Effector memory CD4-positive, alpha-beta T cell (primary cell): Measurements from ENCODE around the gene LRRC75B.
"Not testable (repeated sequence)": the region's sequence is repeated elsewhere in the genome, so short reads cannot be mapped to it uniquely, and the experiment has no call there.

ENCODE experiments used
- DNase-seq, 3 donors: peaks; one replicate each; pipeline ENCODE4 v3.0.0-alpha.2; 2020
- H3K27ac ChIP-seq: 2 replicates; pipeline ENCODE4 v1.7.0; 2013; ENCODE audit warnings: mild to moderate bottlenecking, low read length, moderate library complexity; ENCODE audit not compliant: insufficient read depth, poor library complexity, severe bottlenecking
- H3K27me3 ChIP-seq: replicated peaks from 2 replicates; pipeline ENCODE4 v1.7.0; 2013; ENCODE audit warnings: mild to moderate bottlenecking, low read length; ENCODE audit not compliant: insufficient read depth, control insufficient read depth, poor library complexity, severe bottlenecking
- H3K36me3 ChIP-seq: 2 replicates; pipeline ENCODE4 v1.7.0; 2013; ENCODE audit warnings: mild to moderate bottlenecking, low read length, moderate library complexity; ENCODE audit not compliant: control insufficient read depth, insufficient read depth
- H3K4me1 ChIP-seq: 2 replicates; pipeline ENCODE4 v1.7.0; 2013; ENCODE audit warnings: low read length, mild to moderate bottlenecking; ENCODE audit not compliant: control insufficient read depth, insufficient read depth, poor library complexity, severe bottlenecking
- H3K4me3 ChIP-seq: 2 replicates; pipeline ENCODE4 v1.7.0; 2013; ENCODE audit warnings: low read length, low read depth, mild to moderate bottlenecking; ENCODE audit not compliant: insufficient read depth, poor library complexity, severe bottlenecking
- H3K9me3 ChIP-seq: 2 replicates; pipeline ENCODE4 v1.7.0; 2013; ENCODE audit warnings: mild to moderate bottlenecking, low read length, moderate library complexity; ENCODE audit not compliant: control insufficient read depth
- total RNA-seq, 3 donors: gene quantifications; one replicate each; lab custom pipeline; 2026; lab: John Stamatoyannopoulos, UW

LRRC75B gene
- 0.17 to 0.58 (median 0.26) reads per million in 3 donors for total RNA-seq

GRCh38 chr22:24592851-24593558, at the start of gene LRRC75B:
Gene LRRC75B, minus strand, starts transcription at chr22:24593073. Its CDS starts 34 bp downstream, at chr22:24593039.
- no peak for DNase-seq
- H3K9me3 ChIP-seq: no peaks in the 10 kb centered on the region
- no peaks in the 10 kb centered on the region for H3K27me3 ChIP-seq
- no peak within 1 kb of the TSS for H3K27ac ChIP-seq
- H3K4me3 ChIP-seq: peak within 1 kb of the TSS; percentile 57
- peaks cover 8% of the 10 kb centered on the region for H3K4me1 ChIP-seq
- H3K36me3 ChIP-seq: no peaks in the 10 kb centered on the region

GRCh38 chr22:24642307-24642706, 49.4 kb upstream of the LRRC75B start:
- H3K4me1 ChIP-seq, DNase-seq, H3K36me3 ChIP-seq, H3K9me3 ChIP-seq, H3K4me3 ChIP-seq, H3K27ac ChIP-seq, H3K27me3 ChIP-seq: not testable (repeated sequence)

- not testable (repeated sequence) for H3K27me3 ChIP-seq, H3K9me3 ChIP-seq, H3K36me3 ChIP-seq, H3K4me3 ChIP-seq, H3K4me1 ChIP-seq, DNase-seq, H3K27ac ChIP-seq
These were observed 43.6 kb upstream of the LRRC75B start for GRCh38 chr22:24636513-24636912.

GRCh38 chr22:24634776-24635389, 42.0 kb upstream of the LRRC75B start:
- H3K27ac ChIP-seq, H3K9me3 ChIP-seq, H3K4me3 ChIP-seq, H3K4me1 ChIP-seq, DNase-seq, H3K36me3 ChIP-seq, H3K27me3 ChIP-seq: not testable (repeated sequence)

- not testable (repeated sequence) for H3K27me3 ChIP-seq, H3K4me3 ChIP-seq, DNase-seq, H3K9me3 ChIP-seq, H3K4me1 ChIP-seq, H3K36me3 ChIP-seq, H3K27ac ChIP-seq
These were observed 40.6 kb upstream of the LRRC75B start for GRCh38 chr22:24633231-24634023.

- H3K4me3 ChIP-seq, H3K4me1 ChIP-seq, H3K27ac ChIP-seq, H3K9me3 ChIP-seq, DNase-seq, H3K36me3 ChIP-seq, H3K27me3 ChIP-seq: not testable (repeated sequence)
These were observed 39.8 kb upstream of the LRRC75B start for GRCh38 chr22:24632642-24633041.

- not testable (repeated sequence) for H3K4me3 ChIP-seq, H3K9me3 ChIP-seq, H3K27me3 ChIP-seq, H3K27ac ChIP-seq, H3K36me3 ChIP-seq, DNase-seq, H3K4me1 ChIP-seq
These were observed 38.7 kb upstream of the LRRC75B start for GRCh38 chr22:24631430-24632122.

GRCh38 chr22:24630812-24631427, 38.0 kb upstream of the LRRC75B start:
- not testable (repeated sequence) for H3K4me3 ChIP-seq, H3K9me3 ChIP-seq, H3K36me3 ChIP-seq, H3K27ac ChIP-seq, DNase-seq, H3K27me3 ChIP-seq, H3K4me1 ChIP-seq

GRCh38 chr22:24629069-24629468, 36.2 kb upstream of the LRRC75B start:
- not testable (repeated sequence) for H3K9me3 ChIP-seq, H3K27ac ChIP-seq, H3K27me3 ChIP-seq, H3K4me1 ChIP-seq, H3K4me3 ChIP-seq, H3K36me3 ChIP-seq, DNase-seq
